Measurements from ENCODE around the gene LRCOL1.

LRCOL1 gene

GRCh38 chr12:132581348-132582057 lies 28.9 kb downstream of the LRCOL1 start:
- DNase-seq: no peak

DNA sequence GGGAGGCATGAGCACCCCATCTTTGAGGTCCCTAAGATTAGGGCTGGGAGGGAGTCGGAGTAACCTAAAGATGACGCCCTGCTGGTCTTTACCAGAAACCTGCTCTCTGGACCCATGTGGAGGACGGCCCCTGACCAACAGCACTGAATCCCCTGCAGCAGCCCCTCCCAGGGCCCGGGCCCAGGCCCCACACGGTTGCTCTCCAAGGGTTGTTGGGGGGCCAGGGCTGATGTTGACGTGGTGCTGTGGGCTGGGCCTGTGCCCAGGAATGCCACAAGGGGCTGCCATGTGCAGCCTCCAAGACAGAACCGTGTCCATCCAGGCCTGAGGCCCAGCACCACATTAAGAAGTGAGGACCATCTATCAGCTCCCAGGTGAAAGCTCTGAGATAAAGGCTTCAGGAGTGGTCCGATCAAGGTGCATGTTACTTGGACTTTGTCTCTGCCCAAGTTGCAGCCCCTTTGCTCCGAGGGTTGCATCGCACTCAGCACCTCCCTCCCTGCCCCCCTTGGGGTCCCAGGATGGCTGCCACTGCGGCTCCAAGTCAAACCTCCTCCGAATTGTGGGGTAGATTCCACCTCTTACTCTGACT lies 29.6 kb downstream of the LRCOL1 start:
- DNase-seq: no peak

DNA sequence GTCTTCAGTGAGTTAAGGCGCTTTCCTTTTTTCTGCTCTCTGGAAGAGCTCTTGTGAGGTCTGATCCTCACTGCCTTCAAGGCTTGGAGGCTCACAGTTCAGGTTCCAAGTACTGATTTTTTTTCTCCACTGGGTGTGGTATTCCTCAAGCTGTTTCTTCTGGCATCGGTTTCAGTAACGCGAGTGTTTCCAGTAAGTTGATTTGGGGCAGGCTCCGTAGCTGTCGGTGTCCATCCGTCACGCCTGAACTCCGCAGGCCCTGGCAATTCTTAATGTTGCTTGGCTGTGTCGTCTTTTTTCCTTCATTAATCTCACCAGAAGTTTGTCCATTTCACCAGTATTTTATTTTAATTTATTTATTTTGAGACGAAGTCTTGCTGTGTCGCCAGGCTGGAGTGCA lies 30.6 kb downstream of the LRCOL1 start:
- DNase-seq: no peak

- no peak for DNase-seq
These were observed 31.6 kb downstream of the LRCOL1 start for GRCh38 chr12:132578826-132579225.

GRCh38 chr12:132578118-132578517 lies 32.3 kb downstream of the LRCOL1 start:
- DNase-seq: no peak

- no peak for DNase-seq
These were observed 33.0 kb downstream of the LRCOL1 start for GRCh38 chr12:132577191-132577920.

DNA sequence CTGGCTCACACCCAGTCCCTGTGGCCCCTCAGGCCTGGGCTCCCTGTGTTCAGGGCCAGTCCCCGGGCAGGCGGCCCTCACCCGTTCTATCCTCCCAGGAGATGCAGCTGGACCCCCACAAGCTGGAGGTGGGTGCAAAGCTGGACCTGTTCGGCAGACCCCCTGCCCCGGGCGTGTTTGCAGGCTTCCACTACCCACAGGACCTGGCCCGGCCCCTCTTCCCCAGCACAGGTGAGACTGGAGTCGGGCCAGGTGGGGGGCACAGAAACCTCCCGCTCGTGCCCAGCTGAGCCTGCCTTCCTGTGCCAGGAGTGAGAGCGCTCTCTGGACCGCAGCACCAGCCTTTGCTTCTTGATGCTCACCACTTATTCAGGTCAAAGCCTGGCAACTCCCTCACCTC lies 33.7 kb downstream of the LRCOL1 start:
- no peak for DNase-seq

DNA sequence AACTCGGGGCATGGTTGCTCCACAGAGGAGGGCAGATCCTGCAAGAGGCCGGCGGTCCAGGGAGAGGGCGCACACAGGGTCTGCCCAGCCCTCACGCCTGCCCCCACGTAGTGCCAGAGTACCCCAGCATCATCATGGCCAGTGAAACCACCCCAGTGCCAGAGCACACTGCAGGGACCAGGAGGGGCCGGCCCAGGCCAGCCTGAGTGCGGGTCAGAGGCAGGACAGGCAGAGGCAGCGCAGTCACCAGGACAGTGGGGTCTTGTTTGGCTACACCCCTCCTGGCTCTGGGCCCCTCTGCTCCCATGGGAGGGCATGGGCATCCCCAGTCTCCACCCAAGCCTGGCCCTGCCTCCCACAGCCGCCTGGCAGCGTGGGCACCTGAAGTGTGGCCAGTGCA lies 34.7 kb downstream of the LRCOL1 start:
- DNase-seq: no peak

- DNase-seq: no peak
These were observed 35.9 kb downstream of the LRCOL1 start for GRCh38 chr12:132574271-132574996.

DNA sequence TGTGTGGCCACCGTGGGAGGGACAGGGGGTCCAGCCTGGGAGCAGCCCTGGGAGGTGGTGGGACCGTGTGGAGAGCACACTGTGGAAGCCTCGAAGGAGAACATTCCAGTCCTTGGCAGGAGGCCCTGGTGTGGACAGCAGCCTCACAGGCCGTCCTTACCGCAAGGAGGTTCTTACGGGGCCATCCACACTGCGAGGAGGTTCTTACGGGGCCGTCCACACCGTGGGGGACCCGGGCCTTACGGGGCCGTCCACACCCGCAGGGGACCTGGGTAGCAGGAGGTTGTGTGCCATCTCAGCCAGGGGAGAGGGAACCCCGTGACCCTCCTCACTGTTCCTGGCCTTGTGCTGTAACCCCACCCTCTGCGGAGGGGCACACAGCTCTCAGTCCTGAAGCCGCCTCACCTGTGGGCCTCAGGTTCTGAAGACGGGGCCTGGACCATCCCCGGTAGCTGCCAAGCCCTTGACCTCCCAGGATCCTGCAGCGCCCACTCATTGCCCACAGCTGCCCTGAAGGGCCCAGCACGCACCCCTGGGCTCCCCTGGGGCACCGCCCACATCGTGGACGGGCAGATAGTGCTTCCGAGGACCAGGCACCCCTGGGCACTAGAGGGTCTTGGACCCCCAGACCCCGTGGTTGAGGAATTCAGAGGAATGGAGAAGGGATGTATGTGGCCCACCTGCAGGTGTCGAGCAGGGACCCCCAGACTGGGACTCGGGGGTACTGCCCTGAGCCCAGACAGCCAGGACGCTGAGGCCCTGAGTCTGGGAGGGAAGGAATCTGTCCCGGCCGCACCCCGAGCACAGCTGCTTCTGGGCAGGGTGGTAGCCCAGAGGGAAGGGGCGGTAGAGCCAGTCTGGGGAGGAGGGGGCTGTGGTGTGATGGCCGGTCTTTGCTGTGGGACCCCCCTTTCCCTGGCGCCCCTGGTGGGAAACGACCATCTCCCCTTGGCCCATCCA lies 37.3 kb downstream of the LRCOL1 start:
- no peak for DNase-seq

- DNase-seq: no peak
These were observed 38.3 kb downstream of the LRCOL1 start for GRCh38 chr12:132572106-132572505.

- DNase-seq: no peak
These were observed 38.8 kb downstream of the LRCOL1 start for GRCh38 chr12:132571598-132571997.

DNA sequence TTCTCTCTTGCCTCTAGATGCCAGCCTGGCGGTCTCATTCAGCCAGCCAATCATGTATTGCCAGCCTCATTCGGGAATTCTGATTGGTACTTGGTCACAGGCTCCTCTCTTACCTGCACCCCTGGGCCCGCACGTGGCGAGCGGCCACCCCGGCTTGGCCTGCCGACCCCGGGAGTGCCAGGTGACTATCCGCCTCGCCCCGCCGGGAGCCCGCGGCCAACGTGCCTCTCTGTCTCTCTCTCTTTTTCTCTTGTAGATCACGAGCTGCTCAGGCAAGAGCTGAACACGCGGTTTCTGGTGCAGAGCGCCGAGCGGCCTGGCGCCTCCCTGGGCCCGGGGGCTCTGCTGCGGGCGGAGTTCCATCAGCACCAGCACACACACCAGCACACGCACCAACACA lies 39.3 kb downstream of the LRCOL1 start:
- DNase-seq: no peak

- DNase-seq: no peak
These were observed 39.7 kb downstream of the LRCOL1 start for GRCh38 chr12:132570635-132571034.

- no peak for DNase-seq
These were observed 40.4 kb downstream of the LRCOL1 start for GRCh38 chr12:132569856-132570480.

DNA sequence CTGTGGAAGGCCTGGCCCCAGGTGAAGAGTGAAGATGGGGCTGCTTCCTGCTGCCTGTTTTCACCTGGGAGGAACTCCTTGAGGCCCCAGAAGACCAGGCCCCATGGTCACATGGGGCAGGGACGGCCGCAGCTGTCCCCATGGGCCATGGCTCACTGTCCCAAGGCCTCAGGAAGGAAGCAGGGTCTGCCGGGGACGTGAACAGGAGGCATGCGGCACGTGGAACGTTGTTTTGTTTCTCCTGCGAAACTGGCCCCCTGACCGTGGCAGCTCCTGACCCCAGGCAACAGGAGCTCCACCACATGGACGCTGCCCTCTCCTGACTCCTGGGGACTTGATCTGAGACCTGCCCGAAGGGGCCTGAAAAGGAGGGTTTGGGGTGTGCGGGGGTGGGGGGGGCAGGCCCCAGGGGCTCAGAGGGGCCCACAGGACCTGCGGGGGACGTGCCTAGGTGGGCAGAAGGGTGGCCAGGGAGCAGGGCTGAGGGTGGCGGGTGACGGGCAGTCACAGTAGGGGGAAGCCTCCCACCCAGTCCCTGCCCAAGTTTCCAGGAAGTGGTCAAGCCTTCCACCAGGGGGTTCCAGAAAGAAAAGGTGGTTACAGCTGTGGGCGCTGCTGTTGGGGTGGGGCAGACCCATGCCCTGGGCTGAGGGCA lies 41.4 kb downstream of the LRCOL1 start:
- DNase-seq: no peak

DNA sequence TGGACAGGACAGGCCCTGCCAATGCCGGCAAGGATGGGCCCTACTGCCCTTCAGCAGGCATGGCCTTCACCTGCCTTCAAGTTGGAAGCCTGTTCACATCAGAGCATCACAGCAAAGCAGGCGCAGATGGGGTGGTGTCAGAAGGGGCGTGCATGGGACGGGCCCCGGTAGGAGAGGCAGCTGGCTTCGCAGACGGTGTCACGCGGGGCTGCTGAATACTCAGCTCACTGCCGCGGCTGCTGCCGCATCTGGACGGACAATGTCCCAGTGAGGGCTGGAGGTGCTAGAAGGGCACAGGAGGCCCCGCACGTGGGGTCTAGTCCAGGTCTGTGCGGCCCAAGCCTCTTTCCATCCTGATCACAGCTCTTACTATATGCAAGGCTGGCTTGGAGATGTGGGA lies 42.1 kb downstream of the LRCOL1 start:
- no peak for DNase-seq

DNA sequence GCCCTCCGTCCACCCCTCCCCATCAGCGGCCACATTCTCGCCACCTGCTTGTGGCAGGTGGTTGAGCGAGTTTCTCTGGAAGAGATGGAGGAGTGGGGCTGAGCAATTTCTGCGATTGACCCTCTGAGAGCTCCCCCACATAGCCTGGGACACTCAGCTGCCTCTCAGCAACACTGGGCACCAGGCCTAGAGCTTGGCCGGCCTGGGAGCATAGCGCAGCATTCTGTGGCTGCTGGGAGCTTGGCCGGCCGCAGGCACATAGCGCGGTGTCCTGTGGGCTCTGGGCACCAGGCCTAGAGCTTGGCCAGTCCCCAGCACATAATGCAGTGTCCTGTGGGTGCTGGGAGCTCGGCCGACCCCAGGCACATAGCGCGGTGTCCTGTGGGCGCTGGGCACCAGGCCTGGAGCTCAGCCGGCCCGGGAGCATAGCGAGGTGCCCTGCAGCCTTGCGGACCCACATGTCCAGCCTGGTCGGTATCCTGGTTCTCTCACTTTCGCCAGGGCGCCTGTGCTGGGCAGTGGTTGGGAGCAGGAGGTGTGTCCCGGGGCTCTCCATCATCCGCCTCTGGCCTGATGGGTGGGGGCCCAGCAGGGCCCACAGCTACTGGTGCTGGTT lies 43.8 kb downstream of the LRCOL1 start:
- DNase-seq: no peak

- no peak for DNase-seq
These were observed 45.0 kb downstream of the LRCOL1 start for GRCh38 chr12:132565365-132565764.

DNA sequence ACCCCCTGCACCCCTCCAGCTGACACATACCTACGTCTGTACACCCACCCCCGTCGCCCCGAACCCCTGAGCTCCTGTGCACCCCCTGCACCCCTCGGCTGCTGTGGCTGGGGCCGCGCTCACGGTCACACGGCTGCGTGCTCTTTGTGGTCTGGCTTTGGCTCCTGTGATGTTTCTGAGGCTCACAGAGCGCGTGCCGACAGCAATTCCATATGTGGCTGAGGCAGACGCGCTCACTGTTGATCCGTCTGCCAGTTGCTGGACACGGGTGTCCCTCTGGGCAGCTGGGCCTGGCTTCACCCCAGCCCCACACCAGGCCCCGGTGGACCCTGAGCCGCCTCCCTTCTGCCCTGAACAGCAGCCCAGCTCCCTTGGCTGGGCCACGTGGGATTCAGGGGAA lies 46.5 kb downstream of the LRCOL1 start:
- no peak for DNase-seq

GRCh38 chr12:132562489-132563021 lies 47.8 kb downstream of the LRCOL1 start:
- DNase-seq: no peak

All from DMS153 (cell line).